Hepatocyte (in vitro differentiated cells): ENCODE data around the gene FCHSD2.

Experiments
- CTCF ChIP-seq: fragments of 200-600 bp; sonication (generic); IDR thresholded peaks from 2 replicates; pipeline ENCODE4 v1.5.1; 2016; ENCODE audit warnings: antibody characterized with exemption, mild to moderate bottlenecking; ENCODE audit not compliant: poor library complexity
- EZH2 ChIP-seq: fragments of 200-600 bp; sonication (generic); IDR thresholded peaks from 2 replicates; pipeline ENCODE4 v1.6.1; 2016; ENCODE audit warnings: antibody characterized with exemption, mild to moderate bottlenecking, borderline replicate concordance
- EZH2phosphoT487 ChIP-seq: fragments of 200-600 bp; sonication (generic); IDR thresholded peaks from one replicate; pipeline ENCODE4 v1.6.1; 2018; ENCODE audit warnings: antibody characterized with exemption, mild to moderate bottlenecking, low read depth, moderate library complexity; ENCODE audit not compliant: unreplicated experiment, severe bottlenecking

GRCh38 chr11:72920001-72920400, 222.1 kb downstream of the FCHSD2 start:
- TF ChIP-seq CTCF (no peak), EZH2phosphoT487 (no peak), EZH2 (no peak)
